ENCODE results near the gene SYNGR3.

The SYNGR3 gene

DNA sequence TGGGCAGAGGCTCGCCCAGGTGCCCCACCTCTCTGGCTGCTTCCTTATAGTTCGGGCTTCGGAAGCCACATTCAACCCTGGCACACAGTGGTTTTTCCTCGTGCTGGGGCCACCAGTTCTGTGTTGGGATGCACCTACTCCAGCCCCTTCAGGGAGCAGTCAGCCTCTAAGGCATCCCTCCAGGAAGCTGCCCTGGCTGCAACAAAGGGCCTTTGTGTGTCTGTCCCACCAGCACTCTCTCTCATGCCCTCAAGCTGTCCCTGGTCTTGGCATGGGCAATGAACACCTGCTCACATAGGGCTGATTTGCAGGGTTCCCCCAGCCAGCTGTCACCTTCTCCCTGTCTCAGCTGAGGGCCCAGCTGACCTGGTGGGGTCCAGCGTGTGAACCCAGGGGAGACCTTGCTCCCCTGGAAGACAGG lies 7.7 kb upstream of the SYNGR3 start:
- H3K9ac ChIP-seq (ENCODE audit: low read length), result no peak overlapping the region
- no peaks in the 10 kb centered on the region for H3F3A ChIP-seq (ENCODE audit: insufficient read depth)
- no peak overlapping the region for H3K27ac ChIP-seq (ENCODE audit: low read depth, low read length)
- H3K4me2 ChIP-seq (ENCODE audit: low read depth, low read length, poor library complexity, severe bottlenecking), result no peak overlapping the region
- H3K4me3 ChIP-seq (ENCODE audit: insufficient read depth, low read length, poor library complexity, severe bottlenecking), result no peak overlapping the region
- no peaks in the 10 kb centered on the region for H4K20me1 ChIP-seq (ENCODE audit: low read depth, low read length)
- H2AFZ ChIP-seq (ENCODE audit: low read depth, low read length, severe bottlenecking), result no peak overlapping the region
- H3K9me2 ChIP-seq (replicated peaks; ENCODE audit: insufficient read depth, low read length), result no peaks in the 10 kb centered on the region
- H3K9me3 ChIP-seq (ENCODE audit: insufficient read depth, low read length), result no peaks in the 10 kb centered on the region
- TF ChIP-seq EZH2phosphoT487 (conservative IDR thresholded peaks at IDR 0.05; ENCODE audit: low read length), result no peak
- no peak for TF ChIP-seq CTCF (IDR thresholded peaks at IDR 0.05; ENCODE audit: insufficient read depth, low read length, poor library complexity, severe bottlenecking)
- H3K79me2 ChIP-seq (ENCODE audit: insufficient read depth, low read length), result no peaks in the 10 kb centered on the region
- no peaks in the 10 kb centered on the region for H3K36me3 ChIP-seq (ENCODE audit: low read length)
- no peaks in the 10 kb centered on the region for H3K27me3 ChIP-seq (ENCODE audit: low read length)

DNA sequence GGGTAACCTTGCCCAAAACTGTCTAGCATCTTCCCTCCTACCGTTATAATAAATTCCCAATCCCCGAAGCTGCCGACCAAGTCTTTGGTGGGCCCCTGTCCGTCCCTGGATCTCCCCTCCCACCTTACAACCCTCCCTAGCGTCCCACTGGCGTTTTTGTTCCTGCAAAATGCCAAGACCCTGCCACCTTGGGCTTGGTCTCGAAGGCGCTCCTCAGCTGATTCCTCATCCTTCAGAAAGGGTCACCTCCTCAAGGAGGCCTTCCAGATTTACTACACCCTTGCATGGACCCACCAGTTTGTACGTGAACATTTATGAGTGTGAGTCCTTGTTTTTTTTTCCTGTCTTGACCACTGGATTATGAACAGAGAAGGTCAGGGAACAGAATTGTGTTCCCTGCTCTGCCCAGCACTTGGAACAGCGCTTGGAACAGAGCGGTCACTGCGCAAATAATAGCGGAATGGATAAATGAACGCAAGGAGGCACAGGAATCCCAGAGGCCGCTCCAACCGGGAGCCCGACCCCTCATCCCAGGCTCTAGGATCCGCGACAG lies 6.7 kb upstream of the SYNGR3 start:
- Histone ChIP-seq H3F3A (ENCODE audit: insufficient read depth) (no peaks in the 10 kb centered on the region), H3K36me3 (ENCODE audit: low read length) (no peaks in the 10 kb centered on the region), H3K9me2 (replicated peaks; ENCODE audit: insufficient read depth, low read length) (no peaks in the 10 kb centered on the region), H3K9ac (ENCODE audit: low read length) (0 out of 2 replicates have a peak overlapping the region, but pooled peaks have one; percentile 71), H2AFZ (ENCODE audit: low read depth, low read length, severe bottlenecking) (no peak overlapping the region), H3K4me3 (ENCODE audit: insufficient read depth, low read length, poor library complexity, severe bottlenecking) (no peak overlapping the region), H3K27ac (ENCODE audit: low read depth, low read length) (no peak overlapping the region), H3K79me2 (ENCODE audit: insufficient read depth, low read length) (no peaks in the 10 kb centered on the region), H4K20me1 (ENCODE audit: low read depth, low read length) (no peaks in the 10 kb centered on the region), H3K4me2 (ENCODE audit: low read depth, low read length, poor library complexity, severe bottlenecking) (peak overlapping the region; percentile 73), H3K9me3 (ENCODE audit: insufficient read depth, low read length) (no peaks in the 10 kb centered on the region), H3K27me3 (ENCODE audit: low read length) (no peaks in the 10 kb centered on the region)
- TF ChIP-seq EZH2phosphoT487 (conservative IDR thresholded peaks at IDR 0.05; ENCODE audit: low read length), result no peak
- TF ChIP-seq CTCF (IDR thresholded peaks at IDR 0.05; ENCODE audit: insufficient read depth, low read length, poor library complexity, severe bottlenecking), result no peak

- Histone ChIP-seq H3K4me3 (ENCODE audit: insufficient read depth, low read length, poor library complexity, severe bottlenecking) (peak within 1 kb of the TSS; percentile 66), H3K4me2 (ENCODE audit: low read depth, low read length, poor library complexity, severe bottlenecking) (peak within 1 kb of the TSS; percentile 73), H3K27me3 (ENCODE audit: low read length) (no peaks in the 10 kb centered on the region), H3K9ac (ENCODE audit: low read length) (peak within 1 kb of the TSS; percentile 71), H2AFZ (ENCODE audit: low read depth, low read length, severe bottlenecking) (no peak within 1 kb of the TSS), H3K9me2 (replicated peaks; ENCODE audit: insufficient read depth, low read length) (no peaks in the 10 kb centered on the region), H3F3A (ENCODE audit: insufficient read depth) (no peaks in the 10 kb centered on the region), H4K20me1 (ENCODE audit: low read depth, low read length) (no peaks in the 10 kb centered on the region), H3K79me2 (ENCODE audit: insufficient read depth, low read length) (no peaks in the 10 kb centered on the region), H3K9me3 (ENCODE audit: insufficient read depth, low read length) (no peaks in the 10 kb centered on the region), H3K36me3 (ENCODE audit: low read length) (no peaks in the 10 kb centered on the region), H3K27ac (ENCODE audit: low read depth, low read length) (no peak within 1 kb of the TSS)
- TF ChIP-seq CTCF (IDR thresholded peaks at IDR 0.05; ENCODE audit: insufficient read depth, low read length, poor library complexity, severe bottlenecking) (no peak), EZH2phosphoT487 (conservative IDR thresholded peaks at IDR 0.05; ENCODE audit: low read length) (no peak)
Measured at GRCh38 chr16:1983544-1984346, 6.0 kb upstream of the SYNGR3 start, which contains the start of gene GFER. TSS of gene GFER (plus strand) at chr16:1984193. CDS start at chr16:1984219, 26 bp downstream.

Measured in SU-DHL-6 (cell line).